NCI-H446 (cell line): ENCODE measurements around the gene CCDC85C.

Source experiments
- DNase-seq, 2 experiments: peaks; one replicate each; lab custom pipeline; 2025; lab: John Stamatoyannopoulos, UW

CCDC85C gene

GRCh38 chr14:99539491-99539890, 64.5 kb downstream of the CCDC85C start:
- no peak for DNase-seq

GRCh38 chr14:99538733-99539132, 65.3 kb downstream of the CCDC85C start:
- DNase-seq: no peak

GRCh38 chr14:99538275-99538674, 65.7 kb downstream of the CCDC85C start:
- DNase-seq: no peak

- DNase-seq: no peak
Observed at GRCh38 chr14:99537399-99537798, 66.6 kb downstream of the CCDC85C start.

GRCh38 chr14:99535908-99536778, 67.9 kb downstream of the CCDC85C start:
- no peak for DNase-seq

- DNase-seq: no peak
Observed at GRCh38 chr14:99535448-99535847, 68.6 kb downstream of the CCDC85C start.

- DNase-seq: no peak
Observed at GRCh38 chr14:99534863-99535262, 69.1 kb downstream of the CCDC85C start.

GRCh38 chr14:99534333-99534732, 69.7 kb downstream of the CCDC85C start:
- no peak for DNase-seq

GRCh38 chr14:99532310-99532709, 71.7 kb downstream of the CCDC85C start:
- DNase-seq: no peak

GRCh38 chr14:99531251-99532096, 72.5 kb downstream of the CCDC85C start:
- DNase-seq: peak; percentile 22 to 70

GRCh38 chr14:99530407-99531155, 73.4 kb downstream of the CCDC85C start:
- no peak for DNase-seq

- peak in 1 of 2 experiments; percentile 34 for DNase-seq
Observed at GRCh38 chr14:99529899-99530298, 74.1 kb downstream of the CCDC85C start.

GRCh38 chr14:99527427-99528076, 76.5 kb downstream of the CCDC85C start:
- no peak for DNase-seq

GRCh38 chr14:99527026-99527425, 77.0 kb downstream of the CCDC85C start:
- no peak for DNase-seq

- no peak for DNase-seq
Observed at GRCh38 chr14:99525699-99526080, 78.3 kb downstream of the CCDC85C start.

GRCh38 chr14:99524804-99525698, 79.0 kb downstream of the CCDC85C start:
- peak in 1 of 2 experiments; percentile 45 for DNase-seq

- no peak for DNase-seq
Observed at GRCh38 chr14:99524091-99524661, 79.8 kb downstream of the CCDC85C start.

GRCh38 chr14:99523704-99524055, 80.3 kb downstream of the CCDC85C start:
- DNase-seq: no peak

- DNase-seq: no peak
Observed at GRCh38 chr14:99522934-99523703, 80.9 kb downstream of the CCDC85C start.
